HEK293 (cell line): ENCODE results near the gene APPL2.

Source experiments
- CTCF ChIP-seq: fragments of 450-650 bp; formaldehyde crosslinking; IDR thresholded peaks from 2 replicates; pipeline ENCODE4 v1.5.1; 2016; ENCODE audit warnings: missing biosample characterization, missing genetic modification characterization
- ZSCAN5A ChIP-seq: fragments of 450-650 bp; formaldehyde crosslinking; IDR thresholded peaks from 2 replicates; pipeline ENCODE4 v1.5.1; 2016; ENCODE audit warnings: missing biosample characterization, missing genetic modification characterization

GRCh38 chr12:105272814-105273416, 36.9 kb upstream of the APPL2 start:
- TF ChIP-seq ZSCAN5A (tag by site-specific recombination) = no peak
- no peak for TF ChIP-seq CTCF
